Globus pallidus (tissue), 1 donor: ENCODE data around the gene SCYGR1.
"Not testable (repeated sequence)": the region's sequence is repeated elsewhere in the genome, so short reads cannot be mapped to it uniquely, and the experiment has no call there.

Experiments used
- DNase-seq: peaks from one replicate; pipeline ENCODE4 v3.0.0-alpha.2; 2015; ENCODE audit warnings: low spot score

Gene SCYGR1, protein sequence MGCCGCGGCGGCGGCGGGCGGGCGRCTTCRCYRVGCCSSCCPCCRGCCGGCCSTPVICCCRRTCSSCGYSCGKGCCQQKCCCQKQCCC

DNA sequence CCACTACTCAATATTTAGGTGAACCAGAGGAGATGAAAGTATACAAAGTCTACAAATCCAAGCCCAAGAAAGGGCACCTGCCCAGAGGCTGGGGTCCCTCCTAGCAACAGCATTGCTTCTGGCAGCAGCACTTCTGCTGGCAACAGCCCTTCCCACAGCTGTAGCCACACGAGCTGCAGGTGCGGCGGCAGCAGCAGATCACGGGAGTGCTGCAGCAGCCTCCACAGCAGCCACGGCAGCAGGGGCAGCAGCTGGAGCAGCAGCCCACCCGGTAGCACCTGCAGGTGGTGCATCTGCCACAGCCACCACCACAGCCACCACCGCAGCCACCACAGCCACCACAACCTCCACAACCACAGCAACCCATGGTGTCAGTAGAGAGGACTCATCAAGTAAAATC lies at the start of gene SCYGR1:
Gene SCYGR1, minus strand, starts transcription at position 367 of the 400 bp plus-strand sequence. Its CDS starts 0 bp downstream, at position 367.
- DNase-seq: not testable (repeated sequence)

DNA sequence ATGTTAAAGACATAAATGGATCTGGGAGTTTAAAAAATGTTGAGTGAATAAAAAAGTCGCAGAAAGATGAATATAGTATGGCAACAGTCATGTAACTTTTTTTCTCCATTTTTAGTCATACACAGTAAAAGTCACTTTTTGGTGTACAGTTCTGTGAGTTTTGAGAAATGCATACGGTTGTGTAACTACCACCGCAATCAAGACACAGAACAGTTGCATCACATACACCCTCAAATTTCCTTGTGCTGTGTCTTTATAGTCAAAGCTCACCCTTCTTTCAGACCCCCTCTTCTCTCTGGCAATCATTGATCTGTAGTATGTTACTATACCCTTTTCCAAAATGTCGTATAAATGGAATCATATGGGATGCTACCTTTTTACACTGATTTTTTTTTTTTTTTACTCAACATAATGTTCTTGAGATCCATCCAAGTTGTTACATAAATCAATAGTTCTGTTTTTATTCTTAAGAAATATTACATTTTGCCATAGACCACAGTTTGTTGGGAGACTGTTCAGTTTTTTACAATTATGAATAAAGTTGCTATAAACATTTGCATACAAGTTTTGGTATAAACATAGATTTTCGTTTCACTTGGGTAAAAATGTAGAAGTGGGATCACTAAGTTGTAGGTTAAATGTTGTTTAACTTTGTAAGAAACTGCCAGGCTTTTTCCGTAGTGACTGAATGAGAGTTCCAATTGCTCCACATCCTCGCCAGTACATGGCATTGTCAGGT lies 48.9 kb upstream of the SCYGR1 start:
- DNase-seq: no peak

DNA sequence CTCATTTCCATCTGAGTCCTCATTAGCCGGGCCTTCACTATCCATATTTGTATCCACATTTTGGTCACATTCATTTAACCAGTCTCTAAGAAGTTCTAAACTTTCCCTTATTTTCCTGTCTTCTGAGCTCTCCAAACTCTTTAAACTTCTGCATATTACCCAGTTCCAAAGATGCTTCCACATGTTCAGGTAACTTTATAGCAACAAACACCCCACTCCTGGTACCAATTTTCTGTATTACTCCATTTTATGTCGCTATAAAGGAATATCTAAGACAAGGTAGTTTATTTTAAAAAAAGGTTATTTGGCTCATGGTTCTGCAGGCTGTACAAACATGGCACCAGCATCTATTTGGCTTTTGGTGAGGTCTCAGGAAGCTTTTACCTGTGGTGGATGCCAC lies 45.4 kb upstream of the SCYGR1 start:
- no peak for DNase-seq

DNA sequence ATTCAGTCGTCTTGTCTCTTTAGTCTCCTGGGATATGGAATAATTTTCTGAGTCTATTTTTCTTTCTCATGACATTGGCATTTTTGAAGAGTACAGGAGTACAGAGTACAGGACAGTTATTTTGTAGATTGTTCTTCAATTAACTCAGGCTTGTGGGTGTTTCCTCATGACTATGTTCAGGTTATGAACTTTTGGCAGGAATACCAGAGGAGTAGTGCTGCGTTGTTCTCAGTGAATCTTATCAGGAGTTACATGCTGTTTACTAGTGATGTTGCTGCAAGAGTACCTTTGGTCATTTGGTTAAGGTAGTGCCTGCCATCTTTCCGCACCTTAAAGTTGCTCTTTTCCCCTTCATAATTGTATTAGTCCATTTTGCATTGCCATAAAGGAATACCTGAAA lies 42.9 kb upstream of the SCYGR1 start:
- DNase-seq: no peak

DNA sequence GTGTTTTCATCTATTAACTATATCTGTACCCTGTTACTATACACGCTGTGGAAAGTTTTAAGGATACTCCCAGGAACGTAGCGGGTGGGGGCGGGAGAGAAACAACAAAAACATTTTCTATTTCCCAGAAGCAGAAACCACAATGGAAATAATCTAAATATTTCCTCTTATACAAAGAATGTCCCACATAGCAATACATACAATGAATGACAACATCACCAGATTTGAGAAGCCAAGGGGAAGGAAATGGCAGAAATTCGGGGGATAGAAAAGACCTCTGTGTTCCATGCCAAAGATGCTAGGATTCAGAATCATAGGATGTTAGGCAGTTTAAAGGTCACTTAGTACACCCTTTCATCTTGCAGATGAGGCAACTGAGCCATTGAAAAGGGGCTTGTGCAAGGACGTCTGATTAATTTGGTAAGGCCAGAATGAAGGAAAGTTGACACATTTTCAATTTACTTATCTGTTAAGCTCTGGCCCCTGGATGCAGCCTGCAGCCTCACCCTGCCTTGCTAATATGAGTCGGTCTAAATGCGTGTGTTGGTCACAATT lies 41.1 kb upstream of the SCYGR1 start:
- DNase-seq: no peak

DNA sequence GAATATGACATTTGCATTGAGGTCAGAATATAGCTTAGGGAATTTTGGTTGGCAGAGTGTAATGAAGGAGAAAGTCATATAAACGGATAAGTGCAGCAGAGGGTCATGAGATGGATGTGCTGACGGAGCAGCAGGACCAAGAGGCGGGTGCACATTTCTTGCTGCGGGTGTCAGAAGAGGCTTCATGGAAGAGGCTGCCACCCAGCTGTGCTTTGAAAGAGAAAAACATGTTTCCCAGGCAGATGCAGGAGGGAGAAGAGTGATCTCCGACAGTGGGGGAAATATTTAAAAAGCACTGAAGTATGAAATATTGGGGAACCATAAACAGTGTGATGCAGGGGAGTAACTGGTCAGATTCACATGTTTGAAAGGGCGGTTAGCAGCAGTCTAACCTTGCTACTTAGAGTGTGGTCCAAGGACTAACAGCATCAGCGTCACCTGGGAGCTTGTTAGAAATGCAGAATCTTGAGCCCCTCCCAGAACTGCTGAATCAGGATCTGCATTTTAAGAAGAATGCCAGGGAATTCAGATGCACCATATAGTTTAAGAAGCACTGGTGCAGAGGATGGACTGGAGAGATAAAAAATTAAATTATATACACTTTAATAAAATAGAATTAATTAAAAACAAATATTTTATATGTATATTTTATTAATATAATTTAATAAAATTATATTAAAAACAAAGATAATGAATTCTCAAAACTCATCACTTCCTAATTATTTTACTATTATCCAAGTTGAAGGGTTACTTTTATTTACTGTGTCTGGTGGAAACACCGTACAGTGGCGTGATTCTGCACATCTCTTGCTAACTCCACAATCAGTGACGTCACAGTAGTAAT lies 36.1 kb upstream of the SCYGR1 start:
- DNase-seq: peak; percentile 69

DNA sequence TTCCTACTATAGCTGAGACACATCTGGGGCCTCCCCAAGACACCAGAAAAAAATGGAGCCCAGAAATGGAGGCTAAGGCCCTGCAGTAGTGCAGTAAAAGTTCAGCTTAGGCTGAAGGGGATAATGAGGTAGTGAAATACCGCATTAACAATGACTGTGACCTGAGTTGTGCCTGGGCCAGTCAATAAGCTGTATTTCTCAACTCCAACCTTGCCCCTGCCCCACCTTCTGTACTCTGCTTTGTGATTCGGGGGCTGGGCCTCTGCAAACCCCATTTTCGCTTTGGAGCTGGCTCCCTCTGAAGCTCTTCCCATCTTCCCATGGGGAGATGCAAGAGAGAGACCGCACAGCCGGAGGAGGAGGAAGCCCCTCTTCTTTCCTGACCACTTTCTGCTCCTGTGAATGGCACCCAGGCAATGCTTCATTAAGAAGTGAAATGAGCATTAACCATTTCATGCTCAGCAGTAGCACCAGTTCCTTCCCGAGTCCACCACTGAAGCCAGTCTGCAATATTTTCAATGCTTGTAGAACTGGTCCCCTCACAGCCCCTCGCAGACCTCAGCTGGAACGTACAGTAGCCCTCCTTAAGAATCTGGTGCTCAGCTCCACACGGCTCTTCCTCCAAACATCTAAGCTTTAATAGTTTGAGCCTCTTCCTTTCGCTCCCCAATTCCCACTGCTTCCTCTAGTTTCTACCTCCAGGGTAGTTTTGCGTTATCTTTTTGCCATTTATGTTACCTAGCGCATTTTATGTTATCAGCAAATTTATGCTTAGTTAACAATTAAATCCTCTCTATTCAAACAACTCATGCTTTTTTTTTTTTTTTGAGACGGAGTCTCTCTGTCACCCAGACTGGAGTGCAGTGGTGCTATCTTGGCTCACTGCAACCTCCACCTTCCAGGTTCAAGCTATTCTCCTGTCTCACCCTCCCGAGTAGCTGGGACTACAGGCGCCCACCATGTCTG lies 32.6 kb upstream of the SCYGR1 start:
- DNase-seq: no peak

DNA sequence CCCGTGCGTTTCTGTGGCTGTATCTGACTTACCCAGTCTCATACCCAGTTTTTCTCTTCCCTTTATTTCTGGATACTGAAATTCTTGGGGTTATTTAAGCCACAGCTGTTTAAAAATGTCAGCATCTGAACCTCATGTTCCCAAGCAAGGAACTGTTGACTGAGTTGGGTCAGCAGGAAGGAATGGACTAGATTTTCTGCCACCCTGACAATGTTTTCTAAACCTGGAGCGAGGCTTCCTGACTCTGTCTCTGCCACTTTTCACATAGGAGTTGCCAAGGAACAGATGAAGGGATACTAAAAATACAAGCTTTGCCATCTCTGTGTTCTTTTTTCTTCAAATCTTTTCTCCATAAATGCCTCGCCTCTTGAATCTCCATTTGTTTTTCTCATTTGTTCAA lies 29.0 kb upstream of the SCYGR1 start:
- no peak for DNase-seq

DNA sequence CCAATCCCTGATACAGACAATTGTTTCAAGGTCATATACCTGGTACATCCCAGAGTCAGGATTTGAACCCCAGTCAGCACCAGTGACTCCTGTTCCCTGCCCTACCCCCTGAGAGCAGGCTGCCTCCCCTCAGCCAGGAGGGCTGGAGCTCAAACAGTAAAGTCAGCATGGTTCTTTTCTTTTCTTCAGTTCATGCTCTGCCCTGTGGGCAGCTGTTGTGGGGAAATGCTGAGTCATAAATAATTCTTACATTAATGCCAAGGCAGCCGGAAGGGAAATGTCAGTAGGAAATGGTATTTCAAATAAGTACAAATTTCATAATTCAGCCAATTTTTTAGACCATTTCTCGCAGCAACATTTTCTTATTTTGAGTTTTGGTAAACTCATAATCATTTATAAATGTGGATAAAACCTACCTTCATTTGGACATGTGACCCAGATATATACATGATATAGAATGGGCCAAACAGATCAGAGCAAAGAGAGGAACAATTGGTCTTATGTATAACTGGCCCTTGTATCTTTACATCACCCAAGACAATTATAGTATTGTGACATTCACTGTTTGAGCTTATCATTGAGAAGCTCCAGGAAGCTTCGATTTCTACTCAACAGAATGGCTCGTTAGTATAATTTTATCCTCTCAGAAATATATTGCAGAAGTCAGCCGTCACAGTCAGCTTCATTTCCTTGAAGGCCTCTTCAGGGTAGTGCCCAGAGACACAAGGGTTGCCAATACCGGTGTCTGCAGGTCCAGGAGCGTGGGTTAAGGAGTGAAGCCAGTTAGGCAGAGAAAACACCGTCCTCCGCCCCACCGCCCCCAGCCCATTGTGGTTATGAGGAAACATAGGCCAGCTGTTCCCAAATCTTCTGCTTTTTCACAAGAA lies 28.0 kb upstream of the SCYGR1 start:
- no peak for DNase-seq

DNA sequence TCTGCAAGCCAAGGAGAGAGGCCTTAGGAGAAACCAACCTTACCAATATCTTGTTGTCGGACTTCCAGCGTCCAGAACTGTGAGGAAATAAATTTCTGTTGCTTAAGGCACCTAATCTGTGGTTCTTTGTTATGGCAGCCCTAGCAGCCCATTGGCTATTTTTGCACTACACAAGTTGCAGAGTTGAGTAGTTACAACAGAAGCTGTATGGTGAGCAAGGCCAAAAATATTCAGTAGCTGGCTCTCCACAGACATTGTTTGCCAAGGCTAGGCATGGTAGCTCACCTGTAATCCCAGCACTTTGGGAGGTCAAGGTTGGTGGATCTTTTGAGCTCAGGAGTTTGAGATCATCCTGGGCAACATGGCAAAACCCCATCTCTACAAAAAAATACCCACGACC lies 27.1 kb upstream of the SCYGR1 start:
- no peak for DNase-seq

DNA sequence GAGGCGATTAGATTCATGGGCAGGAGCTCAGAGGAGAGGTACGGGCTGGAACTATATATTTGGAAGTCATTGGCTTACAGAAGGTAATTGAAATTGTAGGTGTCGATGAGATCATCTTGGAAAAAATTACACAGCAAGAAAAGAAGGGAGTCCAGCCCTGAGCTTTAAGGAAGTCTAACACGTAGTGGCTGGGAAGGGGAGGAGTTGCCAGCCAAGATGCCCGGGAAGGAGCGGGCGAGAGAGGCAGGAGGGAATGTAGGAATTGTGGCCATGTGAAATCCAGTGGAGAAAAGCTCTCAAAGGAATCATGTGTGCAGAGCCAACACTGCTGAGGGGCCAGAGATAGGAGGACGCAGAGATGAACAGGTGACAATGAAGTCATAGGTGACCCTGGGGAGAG lies 25.6 kb upstream of the SCYGR1 start:
- DNase-seq: no peak

DNA sequence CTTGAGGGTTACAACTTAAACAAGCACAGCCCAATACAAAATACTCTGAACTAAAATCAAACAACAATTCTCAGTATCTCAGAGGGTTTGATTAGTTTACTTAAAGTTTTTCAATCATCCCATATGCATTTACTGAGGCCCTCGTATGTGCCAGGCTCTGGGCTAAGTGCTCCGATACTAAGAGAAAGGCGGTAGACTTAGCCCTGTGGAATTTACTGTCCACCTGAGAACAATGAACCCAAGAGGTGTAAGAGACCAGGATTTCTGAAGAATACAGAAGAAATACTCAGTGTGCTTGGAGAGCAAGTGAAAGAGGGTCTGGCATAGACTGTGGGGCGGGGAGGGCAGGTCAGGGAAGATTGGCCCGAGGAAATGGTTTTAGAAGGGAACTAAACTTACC lies 25.1 kb upstream of the SCYGR1 start:
- DNase-seq: no peak

DNA sequence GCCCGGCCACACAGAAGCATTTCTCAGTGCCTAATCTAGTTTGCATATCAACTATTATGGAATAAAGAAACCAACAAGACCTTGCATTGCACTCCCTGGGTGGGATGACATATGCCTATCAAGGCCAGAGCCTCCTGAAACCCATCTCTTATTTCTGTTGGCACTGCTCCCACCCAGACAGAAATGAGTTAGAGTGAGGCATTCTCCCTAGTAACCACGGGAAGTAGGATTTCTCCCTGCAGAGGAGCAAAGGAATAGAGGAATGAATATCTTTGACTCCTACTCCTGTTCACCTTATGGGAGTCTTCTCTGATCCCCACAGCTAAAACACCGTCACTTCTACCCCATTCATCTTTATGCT lies 24.2 kb upstream of the SCYGR1 start:
- DNase-seq: no peak

DNA sequence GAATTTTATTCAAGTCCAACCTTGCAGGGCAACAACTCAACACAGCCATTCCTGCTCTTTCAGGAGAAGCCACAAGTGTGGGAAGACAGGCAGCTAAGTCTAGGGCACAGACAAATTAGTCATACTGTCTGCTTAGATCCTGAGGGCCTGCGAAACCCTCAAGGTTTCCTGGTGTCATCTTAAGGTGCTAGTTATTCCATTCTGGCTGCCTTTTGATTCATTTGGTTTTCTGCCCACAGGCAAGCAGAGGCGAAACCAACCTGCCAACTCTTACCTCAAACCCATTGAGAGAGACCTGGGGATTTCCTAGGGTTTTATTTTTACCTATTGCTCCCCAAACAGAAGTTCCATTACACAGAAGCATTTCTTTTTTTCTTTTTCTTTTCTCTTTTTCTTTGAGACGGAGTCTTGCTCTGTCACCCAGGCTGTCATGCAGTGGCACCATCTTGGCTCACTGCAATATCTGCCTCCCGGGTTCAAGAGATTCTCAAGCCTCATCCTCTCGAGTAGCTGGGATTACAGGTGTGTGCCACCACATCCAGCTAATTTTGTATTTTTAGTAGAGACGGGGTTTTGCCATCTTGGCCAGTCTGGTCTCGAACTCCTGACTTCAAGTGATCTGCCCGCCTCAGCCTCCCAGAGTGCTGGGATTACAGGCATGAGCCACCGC lies 23.7 kb upstream of the SCYGR1 start:
- no peak for DNase-seq

DNA sequence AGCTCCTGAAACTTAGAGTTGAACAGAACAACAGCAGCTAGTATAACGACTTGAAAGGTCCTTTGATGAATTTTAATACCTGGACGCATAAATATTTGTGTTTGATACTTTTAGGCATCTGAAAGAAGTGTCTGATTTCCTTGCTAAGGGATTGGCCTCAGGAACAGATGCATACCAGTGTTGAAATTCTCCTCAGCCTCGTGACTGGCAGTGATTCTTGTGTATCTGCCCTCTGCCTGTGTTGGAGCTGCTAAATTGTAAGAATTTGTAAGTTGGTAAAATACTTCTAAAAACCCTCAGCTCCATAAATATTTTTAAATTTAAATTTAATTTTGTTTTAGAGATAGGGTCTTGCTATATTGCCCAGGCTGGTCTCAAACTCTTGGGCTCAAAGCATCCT lies 22.4 kb upstream of the SCYGR1 start:
- DNase-seq: no peak

DNA sequence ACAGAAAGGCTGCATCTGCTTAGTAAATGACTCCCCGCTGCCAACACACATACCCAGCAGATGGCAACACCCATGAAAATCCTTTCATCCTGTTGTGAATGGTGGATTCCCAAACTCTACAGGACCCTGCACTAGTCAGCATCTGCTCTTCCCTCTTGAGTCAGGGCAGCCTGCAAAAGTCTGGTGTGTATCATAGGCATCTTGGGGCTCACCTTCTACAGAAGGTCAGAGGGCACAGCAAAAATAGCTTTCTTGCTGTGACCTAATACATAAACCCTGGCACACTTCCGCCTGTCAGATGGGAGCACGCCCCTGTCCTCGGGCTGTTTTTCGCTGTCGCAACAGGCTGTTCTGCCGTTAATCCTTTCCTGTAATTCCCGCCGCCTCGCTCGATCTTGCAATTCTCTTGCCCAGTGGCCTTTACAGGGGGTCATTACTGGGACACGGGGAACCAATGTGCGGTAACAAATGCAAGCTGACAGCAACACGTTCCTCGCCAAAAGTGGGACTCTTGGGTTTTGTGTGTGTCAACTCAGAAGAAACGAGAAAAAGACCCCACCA lies 19.9 kb upstream of the SCYGR1 start:
- no peak for DNase-seq

DNA sequence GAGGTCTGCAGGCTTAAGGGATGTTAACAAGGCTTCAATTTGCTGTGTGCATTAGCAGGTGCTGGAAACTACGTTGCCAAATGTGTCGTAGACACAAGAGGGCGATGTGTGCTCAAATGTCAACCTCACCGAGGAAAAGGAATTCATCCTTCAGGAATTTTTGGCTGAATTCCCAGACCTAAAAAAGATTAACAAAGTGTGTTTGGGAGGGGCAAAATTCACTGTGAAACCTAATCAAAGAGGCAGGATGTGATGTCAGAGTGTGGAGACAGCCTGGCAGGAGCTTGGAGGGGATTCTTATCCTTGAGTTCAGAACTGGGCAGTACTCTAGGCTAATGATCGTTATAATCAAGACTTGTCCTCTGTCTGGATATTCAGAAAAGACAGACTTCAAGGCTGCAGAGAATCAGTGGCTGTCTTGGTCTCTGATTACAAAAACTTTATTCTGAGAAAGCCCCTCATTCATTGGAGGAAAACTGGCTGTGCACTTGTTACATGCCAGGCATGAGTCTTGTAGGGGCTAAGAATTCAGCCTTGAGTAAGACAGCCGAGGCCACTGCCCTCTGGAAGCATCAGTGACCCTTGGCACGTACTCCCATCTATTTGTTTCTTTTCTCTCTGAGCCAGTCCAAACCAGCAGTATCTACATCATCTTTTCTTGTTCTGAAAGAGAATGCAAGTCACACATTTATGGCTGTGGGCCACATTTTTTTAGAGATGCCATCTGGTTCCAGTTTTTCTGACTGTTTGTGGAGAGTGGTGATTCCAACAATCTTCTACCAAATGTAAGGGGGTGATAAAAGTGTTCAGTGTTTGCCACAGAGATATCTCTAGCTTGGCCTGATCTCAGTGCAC lies 18.7 kb upstream of the SCYGR1 start:
- DNase-seq: peak; percentile 72

DNA sequence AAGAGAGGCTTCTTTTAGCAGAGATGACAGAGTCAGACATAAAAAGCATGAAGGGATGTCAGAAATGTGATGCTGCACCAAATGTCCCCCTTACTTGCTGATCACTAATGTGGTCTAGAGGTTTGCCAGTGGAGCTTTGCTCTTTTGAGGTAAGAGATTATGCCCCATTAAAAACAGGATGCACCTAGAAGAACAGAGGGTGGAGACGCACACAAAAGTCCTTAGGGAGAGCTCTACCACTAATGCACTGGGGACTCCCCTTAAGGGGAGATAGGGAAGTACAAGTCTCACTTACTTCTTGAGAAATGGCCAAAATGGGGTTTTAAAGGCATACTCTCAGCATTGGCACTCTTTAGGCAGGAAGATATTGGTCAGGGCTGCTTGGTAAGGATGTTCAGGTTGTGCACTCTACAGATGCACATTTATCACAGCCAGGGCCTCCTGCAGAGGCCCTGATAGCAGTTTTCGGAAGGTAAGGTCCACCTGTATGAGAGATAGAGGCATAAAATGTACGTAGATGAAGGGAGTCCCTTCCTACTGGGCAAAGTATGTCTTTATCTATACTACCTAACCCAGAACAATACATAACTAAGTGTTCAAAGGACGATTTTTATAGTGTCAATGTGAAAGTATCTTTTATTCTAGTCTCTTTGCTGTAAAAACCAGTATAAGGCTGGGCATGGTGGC lies 17.0 kb upstream of the SCYGR1 start:
- DNase-seq: no peak
